IPS-NIHi7 (cell line): ENCODE data around the gene UTS2.

Source experiments
- DNase-seq: peaks from one replicate; pipeline ENCODE4 v3.0.0; 2012; ENCODE audit warnings: mixed read lengths; ENCODE audit errors: extremely low spot score

UTS2 gene

DNA sequence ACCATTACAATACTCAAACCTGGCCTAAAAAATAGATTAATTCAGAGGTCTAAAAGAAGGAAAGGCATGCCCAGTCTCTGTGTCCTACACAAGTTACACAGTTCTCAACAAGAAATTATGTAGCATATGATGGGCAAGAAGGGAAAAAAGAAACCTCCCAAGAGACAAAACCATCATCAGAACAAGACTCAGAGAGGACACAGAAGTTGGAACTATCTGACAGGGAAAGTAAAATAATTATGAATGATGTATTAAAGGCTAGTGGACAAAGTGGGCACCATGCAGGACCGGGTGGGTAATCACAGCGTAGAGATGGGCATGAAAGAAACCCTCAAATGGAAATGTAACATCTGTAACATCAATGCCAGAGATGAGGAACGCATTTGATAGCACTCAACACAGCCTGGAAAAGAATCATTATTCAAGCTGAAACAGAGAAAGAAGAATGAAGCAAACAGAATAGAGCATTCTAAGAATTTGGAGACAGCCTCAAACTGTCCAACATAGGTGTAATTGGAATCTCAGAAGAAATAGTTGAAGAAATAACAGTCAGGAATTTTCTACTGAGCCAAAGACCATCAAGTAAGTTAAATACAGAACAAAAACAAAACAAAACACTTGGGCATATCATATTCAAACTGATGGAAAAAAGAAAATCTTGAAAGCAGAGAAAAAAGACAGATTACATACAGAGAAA lies 39.0 kb downstream of the UTS2 start:
- no peak for DNase-seq

DNA sequence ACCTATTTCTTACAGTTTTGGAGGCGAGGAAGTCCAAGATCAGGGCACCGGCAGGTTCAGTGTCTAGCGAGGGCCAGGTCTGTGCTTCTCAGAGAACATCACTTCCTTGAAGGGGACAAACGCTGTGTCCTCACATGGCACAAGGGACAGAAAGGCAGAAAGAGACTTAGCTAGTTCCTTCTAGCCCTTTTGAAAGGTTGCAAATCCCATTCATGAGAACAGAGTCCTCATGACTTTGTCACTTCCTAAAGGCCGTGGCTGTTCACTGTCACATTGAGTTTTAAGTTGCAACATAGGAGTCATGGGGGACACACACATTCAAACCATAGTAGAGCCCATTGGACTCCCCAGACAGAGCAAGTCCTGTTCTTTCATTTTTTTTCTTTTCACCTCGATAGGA lies 41.4 kb downstream of the UTS2 start:
- DNase-seq = no peak

DNA sequence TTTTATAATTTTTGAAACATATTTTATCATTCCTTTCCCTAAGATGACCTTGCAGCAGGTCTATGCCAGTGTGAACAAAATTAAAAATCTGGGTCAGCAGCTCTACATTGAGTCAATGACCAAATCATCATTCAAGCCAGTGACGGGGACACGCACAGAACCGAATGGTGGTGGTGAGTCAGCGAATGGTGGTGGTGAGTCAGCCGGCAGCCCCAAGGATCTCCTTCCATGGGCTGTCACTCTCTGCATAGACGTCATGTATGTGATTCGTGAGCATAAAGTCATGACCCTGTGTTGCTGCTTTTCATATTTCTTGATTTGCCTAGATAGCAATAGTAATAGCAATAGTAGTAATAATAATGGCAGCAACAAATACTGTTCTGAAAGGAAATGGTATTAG lies 42.5 kb downstream of the UTS2 start:
- DNase-seq = no peak

DNA sequence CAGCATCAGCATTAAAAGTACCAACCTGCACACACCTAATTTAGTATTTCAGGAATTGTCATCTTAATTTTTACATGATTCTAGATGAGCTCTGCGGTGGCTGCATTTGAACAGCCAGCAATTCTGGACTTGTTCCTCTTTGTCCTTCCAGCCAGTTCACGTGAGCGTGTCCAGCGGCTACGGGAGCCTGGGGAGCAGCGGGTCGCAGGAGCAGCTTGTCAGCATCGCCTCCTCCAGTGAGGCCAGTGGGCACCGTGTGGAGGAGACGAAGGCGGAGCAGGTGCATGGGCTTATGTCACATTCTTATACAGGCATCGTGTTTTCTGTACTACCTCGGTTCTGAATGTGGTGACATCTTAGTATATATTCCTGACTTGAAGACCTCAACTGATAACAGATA lies 43.1 kb downstream of the UTS2 start:
- no peak for DNase-seq

DNA sequence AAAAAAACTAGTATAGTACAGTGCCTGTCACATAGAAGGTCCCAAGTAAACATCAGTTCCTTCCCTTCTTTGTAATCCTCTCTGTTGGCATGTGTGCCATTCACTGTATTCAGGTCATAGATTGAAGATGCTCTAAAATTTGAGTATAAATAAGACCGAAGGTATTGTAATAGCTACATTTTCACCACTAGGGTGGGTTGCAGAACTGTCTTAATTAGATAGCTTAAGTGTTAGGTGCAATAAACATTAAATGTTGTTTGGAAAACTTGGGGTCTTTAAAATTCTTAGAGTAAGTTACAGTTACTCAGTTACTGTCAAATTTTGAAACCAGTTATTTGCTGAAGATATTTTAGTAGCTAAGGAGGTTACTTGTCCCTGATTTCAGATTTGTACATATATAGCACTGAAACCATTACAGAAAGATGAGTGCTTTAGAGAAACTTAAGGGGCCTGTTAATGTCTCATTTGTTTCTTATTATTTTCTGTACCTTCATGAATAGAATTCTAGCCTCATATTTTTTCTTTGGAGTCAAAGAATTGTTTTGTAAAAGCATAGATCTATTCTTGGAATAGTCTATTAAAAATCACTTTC lies 44.5 kb downstream of the UTS2 start:
- DNase-seq = peak; percentile 27

DNA sequence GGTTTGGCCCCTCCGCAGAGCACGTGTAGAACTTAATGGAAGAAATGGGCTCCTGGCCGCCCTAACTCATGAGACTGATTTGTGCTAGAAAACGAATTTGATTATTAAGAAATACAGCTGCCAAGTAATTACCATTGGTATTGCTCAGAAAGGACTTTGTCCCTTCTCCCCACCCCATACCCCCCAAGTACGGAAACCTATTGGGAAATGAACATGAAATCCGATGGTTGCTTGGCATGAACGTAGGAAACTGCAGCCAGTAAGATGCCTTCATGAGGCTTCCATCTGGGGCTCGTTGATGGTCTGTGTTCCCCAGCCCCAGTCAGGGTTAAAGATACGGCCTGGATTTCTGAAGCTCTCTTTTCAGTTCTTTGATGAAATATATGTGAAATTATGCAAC lies 47.4 kb downstream of the UTS2 start:
- DNase-seq = no peak
